ENCODE results near the gene HARS1.
A peak's percentile ranks its signal among the peaks of the same experiment; 100 is the strongest.
"Not testable (repeated sequence)": the region's sequence is repeated elsewhere in the genome, so short reads cannot be mapped to it uniquely, and the experiment has no call there.

The HARS1 gene

DNA sequence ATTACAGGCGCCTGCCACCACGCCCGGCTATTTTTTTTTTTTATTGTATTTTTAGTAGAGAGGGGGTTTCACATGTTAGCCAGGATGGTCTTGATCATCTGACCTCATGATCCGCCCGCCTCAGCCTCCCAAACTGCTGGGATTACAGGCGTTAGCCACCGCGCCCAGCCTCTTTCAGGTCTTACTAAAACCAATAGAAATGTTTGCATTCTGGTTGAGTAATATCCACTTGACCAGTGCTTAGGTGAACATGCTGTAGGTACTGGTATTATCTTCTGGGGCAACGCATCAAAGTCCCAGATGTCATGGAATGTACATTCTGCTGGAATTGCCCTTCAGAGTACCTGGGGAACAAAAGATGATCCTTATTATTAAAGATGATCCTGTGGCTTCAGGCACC, 17.6 kb upstream of the HARS1 start:
- H3K9me3 ChIP-seq; in situ Hi-C loops (cut with MboI; ENCODE audit: low sequenced_read_pairs); H3K27me3 ChIP-seq (ENCODE audit: low read depth); H3K4me1 ChIP-seq; H3K4me3 ChIP-seq; DNase-seq (ENCODE audit: low spot score in 2 of 2): not testable (repeated sequence)
- H3K36me3 ChIP-seq (replicated peaks), result peaks cover 30% of the 10 kb centered on the region

DNA sequence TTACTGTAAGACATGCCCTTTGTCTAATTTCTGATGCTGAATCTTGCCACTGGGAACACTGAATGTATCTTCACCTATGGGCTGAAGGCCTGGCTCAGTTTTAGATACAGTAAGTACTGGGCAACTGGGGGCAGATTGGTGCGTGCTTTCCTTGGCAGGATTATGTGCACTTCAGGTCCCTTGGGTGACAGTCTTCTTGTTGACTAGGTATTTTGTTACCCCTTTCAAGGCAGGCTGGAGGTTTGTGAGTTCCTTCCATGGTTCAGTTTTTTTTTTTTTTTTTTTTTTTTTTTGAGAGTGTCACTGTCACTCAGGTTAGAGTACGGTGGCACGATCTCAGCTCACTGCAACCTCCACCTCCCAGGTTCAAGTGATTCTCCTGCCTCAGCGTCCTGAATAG, 16.6 kb upstream of the HARS1 start:
- in situ Hi-C loops (cut with MboI; ENCODE audit: low sequenced_read_pairs), result no loop called here
- no peaks in the 10 kb centered on the region for H3K9me3 ChIP-seq
- H3K36me3 ChIP-seq (replicated peaks), result peaks cover 37% of the 10 kb centered on the region
- peaks cover 3% of the 10 kb centered on the region for H3K4me1 ChIP-seq
- no peak for DNase-seq (ENCODE audit: low spot score in 2 of 2)
- no peak overlapping the region for H3K4me3 ChIP-seq
- no peaks in the 10 kb centered on the region for H3K27me3 ChIP-seq (ENCODE audit: low read depth)

DNA sequence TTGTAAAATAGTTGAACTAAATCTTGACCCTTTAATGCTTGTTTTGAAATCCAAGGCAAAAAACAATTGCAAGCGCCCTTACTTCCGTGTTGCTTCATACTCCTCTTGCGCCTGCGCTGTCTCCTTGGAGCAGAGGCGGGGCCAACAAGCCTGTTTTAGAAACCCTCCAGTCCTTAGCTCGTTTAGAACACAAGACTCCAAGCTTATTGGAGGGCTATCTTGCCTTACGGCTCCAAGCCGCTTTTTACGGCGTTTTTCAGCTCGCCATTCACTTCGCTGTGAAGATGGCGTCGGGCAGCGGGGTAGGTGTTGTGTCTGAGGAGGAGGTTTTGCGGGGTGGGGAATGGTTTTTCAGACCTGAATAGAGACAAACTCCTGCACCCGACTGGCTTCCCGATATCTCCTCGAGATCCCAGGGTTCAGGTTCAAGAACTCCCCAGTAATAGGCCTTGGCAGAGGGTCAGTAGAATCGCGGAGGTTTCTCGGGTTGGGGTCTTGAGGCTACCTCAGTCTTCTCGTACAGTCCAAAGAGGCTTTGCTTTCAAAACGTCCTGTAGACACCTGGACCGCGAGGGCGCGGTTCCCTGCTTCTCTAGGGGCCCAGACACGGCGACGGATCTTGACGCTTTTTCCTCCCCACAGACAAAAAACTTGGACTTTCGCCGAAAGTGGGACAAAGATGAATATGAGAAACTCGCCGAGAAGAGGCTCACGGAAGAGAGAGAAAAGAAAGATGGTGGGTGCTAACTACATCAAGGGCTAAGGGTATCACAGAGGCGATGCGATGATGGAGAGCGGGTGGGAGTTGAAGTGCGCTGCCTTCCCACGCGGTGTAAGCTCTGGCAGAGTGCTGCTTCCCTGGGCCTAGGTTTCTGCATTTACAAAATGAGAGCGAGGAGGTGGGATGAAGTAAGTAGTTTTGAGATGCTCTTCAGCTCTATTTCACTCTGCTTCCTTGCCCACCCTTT, 9.3 kb upstream of the HARS1 start, which contains the start of gene ZMAT2:
Gene ZMAT2, plus strand, starts transcription at position 271 of the 968 bp plus-strand sequence. Its CDS starts 14 bp downstream, at position 285.
- Histone ChIP-seq H3K27me3 (ENCODE audit: low read depth) (no peaks in the 10 kb centered on the region), H3K36me3 (replicated peaks) (peaks cover 75% of the 10 kb centered on the region), H3K9me3 (no peaks in the 10 kb centered on the region), H3K4me1 (peaks cover 4% of the 10 kb centered on the region; the same call in 1 of the 2 replicates), H3K4me3 (peak within 1 kb of the TSS; percentile 68)
- peak; percentile 93 to 99 for DNase-seq (ENCODE audit: low spot score in 2 of 2)
- in situ Hi-C loops (cut with MboI; ENCODE audit: low sequenced_read_pairs), result no loop called here

DNA sequence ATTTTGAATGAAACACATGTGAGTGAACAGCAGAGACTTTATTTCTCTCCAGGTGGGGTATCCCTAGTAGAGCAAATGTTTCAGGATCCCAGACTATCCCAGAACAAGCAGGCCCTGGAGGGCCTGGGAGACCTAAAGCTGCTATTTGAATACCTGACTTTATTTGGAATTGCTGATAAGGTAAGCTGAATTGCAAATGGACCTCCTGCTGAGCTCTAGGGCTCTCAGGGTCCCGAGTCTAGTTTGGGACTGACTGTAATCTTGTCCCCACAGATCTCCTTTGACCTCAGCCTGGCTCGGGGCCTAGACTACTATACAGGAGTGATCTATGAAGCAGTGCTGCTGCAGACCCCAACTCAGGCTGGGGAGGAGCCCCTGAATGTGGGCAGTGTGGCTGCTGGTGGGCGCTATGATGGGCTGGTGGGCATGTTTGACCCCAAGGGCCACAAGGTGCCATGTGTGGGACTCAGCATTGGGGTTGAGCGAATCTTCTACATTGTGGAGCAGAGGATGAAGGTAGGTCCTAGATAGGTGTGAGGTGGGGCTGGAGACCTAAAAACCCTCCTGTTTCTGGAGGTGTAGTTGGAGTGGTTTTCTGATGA, 5.8 kb upstream of the HARS1 start:
- H3K4me1 ChIP-seq, result peaks cover 9% of the 10 kb centered on the region; the same call in 1 of the 2 replicates
- H3K36me3 ChIP-seq (replicated peaks), result peaks cover 60% of the 10 kb centered on the region
- in situ Hi-C loops (cut with MboI; ENCODE audit: low sequenced_read_pairs), result no loop called here
- no peaks in the 10 kb centered on the region for H3K27me3 ChIP-seq (ENCODE audit: low read depth)
- no peaks in the 10 kb centered on the region for H3K9me3 ChIP-seq
- no peak for DNase-seq (ENCODE audit: low spot score in 2 of 2)
- no peak overlapping the region for H3K4me3 ChIP-seq

DNA sequence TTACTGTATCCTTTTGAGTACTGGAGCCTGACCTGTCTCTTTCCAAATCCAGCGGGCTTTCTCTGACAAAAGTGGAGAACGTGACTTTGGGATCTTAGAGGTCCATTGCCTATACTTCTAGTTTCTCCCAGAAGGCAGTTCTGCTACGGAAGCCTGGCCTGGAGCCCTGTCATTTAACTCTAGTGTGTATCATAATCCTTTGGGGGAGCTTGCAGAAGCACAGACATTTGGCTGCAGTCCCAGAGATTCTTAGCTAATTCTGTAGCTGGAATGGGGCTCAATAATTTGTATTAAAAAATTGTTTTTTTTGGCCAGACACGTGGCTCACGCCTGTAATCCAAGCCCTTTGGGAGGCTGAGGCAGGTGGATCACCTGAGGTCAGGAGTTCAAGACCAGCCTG, 3.1 kb upstream of the HARS1 start:
- H3K36me3 ChIP-seq (replicated peaks), result peaks cover 58% of the 10 kb centered on the region

DNA sequence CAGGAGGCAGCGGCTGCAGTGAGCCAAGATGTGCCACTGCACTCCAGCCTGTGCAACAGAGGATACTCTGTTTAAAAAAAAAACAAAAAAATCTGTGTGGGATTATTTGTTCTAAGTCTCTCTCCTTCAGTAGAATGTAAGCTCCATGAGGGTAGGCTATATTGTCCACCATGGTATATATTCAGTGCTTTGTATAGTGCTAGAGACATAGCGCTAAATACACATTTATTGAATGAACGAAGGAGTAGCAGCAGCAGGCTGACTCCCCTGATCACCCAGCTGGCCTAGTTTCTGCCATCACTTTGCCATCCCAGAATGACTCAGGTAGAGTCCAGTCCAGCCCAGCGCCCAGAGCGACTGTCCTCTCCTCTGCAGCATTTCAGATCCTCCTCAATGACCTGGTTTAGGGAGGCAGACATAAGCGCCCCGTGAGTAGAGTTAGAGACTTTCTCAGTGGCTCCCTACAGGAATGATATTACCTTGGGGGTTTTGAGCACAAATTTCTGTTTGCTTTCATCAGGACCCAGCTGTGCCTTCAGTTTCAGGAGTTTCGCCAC, 716 bp downstream of the HARS1 start:
- in situ Hi-C loops (cut with MboI; ENCODE audit: low sequenced_read_pairs), result no loop called here

More for the DNA sequence above, 3.1 kb upstream of the HARS1 start:
- in situ Hi-C loops (cut with MboI; ENCODE audit: low sequenced_read_pairs), result no loop called here
- H3K4me1 ChIP-seq, result peaks cover 6% of the 10 kb centered on the region; the same call in 1 of the 2 replicates
- no peak overlapping the region for H3K4me3 ChIP-seq
- no peaks in the 10 kb centered on the region for H3K9me3 ChIP-seq
- H3K27me3 ChIP-seq (ENCODE audit: low read depth), result no peaks in the 10 kb centered on the region
- DNase-seq (ENCODE audit: low spot score in 2 of 2), result no peak

DNA sequence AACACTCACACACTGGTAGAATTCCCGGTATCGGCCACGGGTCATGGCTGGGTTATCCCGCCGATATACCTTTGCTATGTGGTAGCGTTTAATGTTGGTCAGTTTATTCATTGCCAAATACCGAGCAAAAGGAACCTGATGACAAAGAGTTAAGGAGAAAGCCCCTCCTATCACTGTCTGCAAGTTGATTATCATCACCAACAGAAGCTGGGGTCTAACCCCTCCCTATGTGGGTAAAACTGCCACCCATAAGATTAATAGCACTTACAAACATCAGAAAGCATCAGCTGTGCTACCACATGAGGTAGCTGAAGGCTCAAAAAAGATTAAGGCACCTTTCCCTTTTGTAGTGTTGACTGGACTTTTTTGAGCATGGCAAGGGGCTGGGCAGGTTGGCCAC, 12.2 kb downstream of the HARS1 start:
- peaks cover 60% of the 10 kb centered on the region for H3K36me3 ChIP-seq (replicated peaks)
- H3K4me1 ChIP-seq, result no peaks in the 10 kb centered on the region
- no peaks in the 10 kb centered on the region for H3K9me3 ChIP-seq
- H3K27me3 ChIP-seq (ENCODE audit: low read depth), result no peaks in the 10 kb centered on the region
- no peak overlapping the region for H3K4me3 ChIP-seq
- DNase-seq (ENCODE audit: low spot score in 2 of 2), result no peak
- in situ Hi-C loops (cut with MboI; ENCODE audit: low sequenced_read_pairs), result no loop called here

More for the DNA sequence above, 716 bp downstream of the HARS1 start:
- Histone ChIP-seq H3K9me3 (no peaks in the 10 kb centered on the region), H3K4me1 (peaks cover 6% of the 10 kb centered on the region; the same call in 1 of the 2 replicates), H3K36me3 (replicated peaks) (peaks cover 41% of the 10 kb centered on the region), H3K27me3 (ENCODE audit: low read depth) (no peaks in the 10 kb centered on the region), H3K4me3 (peak overlapping the region; percentile 85)
- no peak for DNase-seq (ENCODE audit: low spot score in 2 of 2)

DNA sequence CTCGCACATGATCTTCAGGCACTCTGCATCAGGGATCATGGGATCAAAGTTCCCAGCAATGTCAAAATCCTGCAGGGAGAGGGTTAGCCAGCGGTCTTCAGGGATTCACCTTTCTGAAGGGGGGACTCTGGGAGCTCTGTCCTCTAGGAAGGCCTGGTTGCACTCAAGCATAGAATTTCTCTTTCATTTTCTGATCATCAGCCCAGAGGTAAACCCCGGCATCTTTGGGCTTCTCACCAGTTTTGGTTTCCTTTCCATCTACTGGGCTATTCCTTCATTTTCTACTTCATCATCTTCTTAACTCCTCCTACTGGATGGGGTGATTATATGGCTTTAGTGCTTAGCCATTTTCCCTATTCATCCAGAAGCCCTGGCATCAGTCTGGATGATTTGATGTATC, 13.2 kb downstream of the HARS1 start:
- Histone ChIP-seq H3K4me1 (no peaks in the 10 kb centered on the region), H3K9me3 (no peaks in the 10 kb centered on the region), H3K4me3 (no peak overlapping the region), H3K27me3 (ENCODE audit: low read depth) (no peaks in the 10 kb centered on the region), H3K36me3 (replicated peaks) (peaks cover 70% of the 10 kb centered on the region)
- no peak for DNase-seq (ENCODE audit: low spot score in 2 of 2)
- in situ Hi-C loops (cut with MboI; ENCODE audit: low sequenced_read_pairs), result no loop called here

DNA sequence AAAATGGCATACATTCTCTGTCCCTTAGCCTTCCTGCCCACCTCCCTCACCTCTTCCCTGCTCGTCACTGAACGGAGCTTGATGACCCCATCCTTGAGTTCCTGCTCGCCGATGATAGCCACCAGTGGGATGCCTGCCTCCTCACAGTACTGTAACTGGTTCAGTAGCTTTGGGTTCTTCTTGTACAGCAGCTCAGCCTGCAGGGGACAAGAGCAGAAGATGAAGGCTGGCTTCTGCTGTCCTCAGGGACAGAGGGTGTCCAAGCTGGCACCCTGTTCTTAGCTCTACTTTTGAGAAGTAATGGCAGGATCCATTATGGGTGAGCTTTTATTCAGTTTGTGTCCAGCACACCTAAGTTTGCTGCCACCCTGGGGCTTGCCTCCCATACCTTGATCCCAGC, 16.5 kb downstream of the HARS1 start:
- in situ Hi-C loops (cut with MboI; ENCODE audit: low sequenced_read_pairs), result no loop called here
- no peak for DNase-seq (ENCODE audit: low spot score in 2 of 2)
- H3K36me3 ChIP-seq (replicated peaks), result peaks cover 72% of the 10 kb centered on the region
- H3K9me3 ChIP-seq, result no peaks in the 10 kb centered on the region
- peaks cover 8% of the 10 kb centered on the region for H3K4me1 ChIP-seq
- H3K27me3 ChIP-seq (ENCODE audit: low read depth), result no peaks in the 10 kb centered on the region
- no peak overlapping the region for H3K4me3 ChIP-seq

DNA sequence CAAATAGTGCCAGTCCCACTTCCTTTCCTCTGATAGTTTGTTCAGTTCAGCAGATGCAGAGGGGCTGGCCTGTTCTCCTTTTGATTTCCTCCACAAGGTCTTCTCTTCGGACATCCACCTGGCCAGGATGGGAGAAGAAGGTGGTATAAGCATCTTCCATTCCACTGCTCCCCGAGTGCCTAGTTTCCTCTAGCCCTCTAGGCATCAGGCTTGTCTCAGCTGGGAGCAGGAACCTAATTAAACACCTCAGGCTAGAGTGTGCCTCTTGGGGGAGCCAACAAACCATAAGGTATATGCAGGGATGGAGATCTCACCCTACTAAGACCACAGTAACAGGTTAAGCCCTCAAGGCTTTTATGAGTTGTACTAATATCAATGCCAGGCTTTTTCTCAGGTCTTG, 17.0 kb downstream of the HARS1 start:
- Histone ChIP-seq H3K9me3 (no peaks in the 10 kb centered on the region), H3K4me3 (no peak overlapping the region), H3K4me1 (peaks cover 8% of the 10 kb centered on the region), H3K36me3 (replicated peaks) (peaks cover 76% of the 10 kb centered on the region), H3K27me3 (ENCODE audit: low read depth) (no peaks in the 10 kb centered on the region)
- in situ Hi-C loops (cut with MboI; ENCODE audit: low sequenced_read_pairs), result no loop called here
- no peak for DNase-seq (ENCODE audit: low spot score in 2 of 2)

DNA sequence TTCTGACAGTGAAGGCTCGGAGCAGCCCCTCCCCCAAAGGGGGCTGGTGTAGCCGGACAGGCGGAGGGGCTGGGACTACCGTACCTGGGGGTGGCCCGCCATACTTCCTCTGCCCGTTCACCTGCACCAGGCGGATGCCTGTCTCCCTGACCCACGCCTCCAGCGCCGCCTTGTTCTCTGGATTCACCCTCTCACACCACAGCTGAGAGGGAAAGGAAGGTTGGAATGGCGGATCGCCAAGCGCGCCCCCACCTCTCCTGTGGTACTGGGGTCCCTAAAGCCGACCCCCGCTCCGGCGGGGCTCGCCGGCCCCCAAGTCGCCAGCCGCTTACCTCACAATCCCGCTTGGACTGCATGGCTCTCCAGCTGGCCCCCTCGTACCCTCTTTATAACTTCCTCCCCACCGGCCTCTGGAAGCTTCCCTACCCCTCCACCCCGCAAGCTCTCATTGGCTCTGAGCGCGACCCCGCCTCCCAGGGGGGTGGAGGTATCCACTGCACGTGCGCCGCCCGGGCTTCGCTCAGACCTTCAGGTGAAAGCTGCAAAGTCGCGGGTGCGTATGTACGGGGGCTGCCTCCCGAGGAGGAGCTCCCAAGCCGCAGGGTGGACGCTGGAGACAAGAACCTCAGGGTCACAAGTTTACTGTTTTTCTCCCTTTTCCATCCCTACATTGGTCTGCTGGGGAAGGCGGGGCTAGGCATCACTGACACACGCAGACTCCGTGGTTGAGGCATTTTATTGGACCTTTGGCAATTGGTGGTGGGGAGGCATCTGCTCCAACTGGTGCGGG, 17.8 kb downstream of the HARS1 start, which contains the start of gene DND1:
Gene DND1, minus strand, starts transcription at position 390 of the 790 bp plus-strand sequence. Its CDS starts 34 bp downstream, at position 356.
- Histone ChIP-seq H3K36me3 (replicated peaks) (peaks cover 77% of the 10 kb centered on the region), H3K4me3 (no peak within 1 kb of the TSS), H3K4me1 (peaks cover 8% of the 10 kb centered on the region), H3K27me3 (ENCODE audit: low read depth) (no peaks in the 10 kb centered on the region), H3K9me3 (no peaks in the 10 kb centered on the region)
- DNase-seq (ENCODE audit: low spot score in 2 of 2), result no peak
- in situ Hi-C loops (cut with MboI; ENCODE audit: low sequenced_read_pairs), result no loop called here

DNA sequence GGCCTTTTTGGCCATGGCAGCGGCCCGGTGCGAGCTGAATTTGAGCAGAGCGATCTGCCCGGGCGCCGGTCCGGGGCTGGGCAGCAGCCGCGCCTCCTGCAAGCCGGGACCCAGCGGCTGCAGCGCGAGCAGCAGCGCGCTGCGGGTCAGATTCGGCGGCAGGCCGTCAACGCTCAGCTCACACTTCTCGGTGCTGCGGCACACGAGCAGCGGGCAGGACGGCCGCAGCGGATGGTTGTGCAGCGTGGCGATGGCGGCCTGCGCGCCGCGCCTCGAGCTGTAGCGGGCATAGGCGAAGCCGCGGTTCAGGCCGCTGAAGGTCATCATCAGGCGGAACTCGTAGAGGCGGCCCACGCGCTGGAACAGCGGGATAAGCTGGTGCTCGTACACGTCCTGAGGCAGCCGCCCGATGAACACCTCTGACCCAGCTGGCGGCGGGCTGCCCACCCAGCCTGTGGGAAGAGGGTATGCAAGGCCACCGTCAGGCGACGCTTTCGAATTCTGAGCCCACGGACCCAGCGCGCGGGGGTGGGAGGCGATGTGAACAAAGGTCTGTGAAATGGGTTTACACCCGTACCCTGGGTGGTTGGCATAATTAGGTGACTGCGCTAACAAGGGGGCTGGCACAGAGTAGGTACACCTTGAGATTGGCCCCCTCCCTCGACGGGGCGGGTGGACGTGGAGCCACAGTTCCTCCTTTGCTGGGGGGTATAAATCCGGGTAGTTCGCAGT, 18.5 kb downstream of the HARS1 start:
- in situ Hi-C loops (cut with MboI; ENCODE audit: low sequenced_read_pairs), result no loop called here
- H3K4me1 ChIP-seq, result peaks cover 8% of the 10 kb centered on the region
- DNase-seq (ENCODE audit: low spot score in 2 of 2), result no peak
- H3K27me3 ChIP-seq (ENCODE audit: low read depth), result no peaks in the 10 kb centered on the region
- no peak overlapping the region for H3K4me3 ChIP-seq
- peaks cover 75% of the 10 kb centered on the region for H3K36me3 ChIP-seq (replicated peaks)
- no peaks in the 10 kb centered on the region for H3K9me3 ChIP-seq

Data from HAP-1 (cell line).